PC-9 (cell line): ENCODE data around the gene PLIN1. TPM values are rescaled to one million over a fixed set of nuclear protein-coding genes. Genes with fewer than 3 reads are reported as not detected.

Experiments used
- BruUV-seq: library from RNA; stranded (reverse); fragments of 400-500 nt; replicated peaks from 2 replicates; lab custom pipeline; 2021; lab: Mats Ljungman, UMichigan
- CTCF ChIA-PET: fragments of 300-600 bp; sonication (Branson Sonifier 250); formaldehyde crosslinking; loops from one replicate; lab custom pipeline; 2022; ENCODE audit warnings: antibody characterized with exemption; lab: Charles Lee
- POLR2A ChIA-PET: fragments of 300-600 bp; sonication (Branson Sonifier 250); formaldehyde crosslinking; loops from one replicate; lab custom pipeline; 2022; ENCODE audit warnings: antibody characterized with exemption; ENCODE audit not compliant: unreplicated experiment; lab: Charles Lee
- DNase-seq, 2 experiments: peaks; one replicate each; pipeline versions ENCODE4 v3.0.0 to v3.0.0-alpha.2; 2015 to 2022; ENCODE audit warnings: mixed read lengths in 1 of 2
- H2AFZ ChIP-seq: fragments of 200-600 bp; sonication (generic); 2 replicates; pipeline ENCODE4 v1.8.1; 2017; ENCODE audit warnings: antibody characterized with exemption
- H3F3A ChIP-seq: fragments of 200-600 bp; sonication (generic); 2 replicates; pipeline ENCODE4 v1.8.1; 2017; ENCODE audit warnings: antibody characterized with exemption, mild to moderate bottlenecking, low read depth; ENCODE audit not compliant: insufficient read depth
- H3K27ac ChIP-seq: fragments of 200-600 bp; sonication (generic); 2 replicates; pipeline ENCODE4 v1.6.1; 2016; ENCODE audit warnings: mixed run types
- H3K27me3 ChIP-seq: fragments of 200-600 bp; sonication (generic); 2 replicates; pipeline ENCODE4 v1.6.1; 2016; ENCODE audit warnings: low read depth, mixed run types; ENCODE audit not compliant: insufficient read depth
- H3K36me3 ChIP-seq: fragments of 200-600 bp; sonication (generic); 2 replicates; pipeline ENCODE4 v1.6.1; 2016; ENCODE audit warnings: low read depth, mixed run types
- H3K4me1 ChIP-seq: fragments of 200-600 bp; sonication (generic); replicated peaks from 2 replicates; pipeline ENCODE4 v1.6.1; 2016; ENCODE audit warnings: mixed run types; ENCODE audit not compliant: insufficient read depth
- H3K4me2 ChIP-seq: fragments of 200-600 bp; sonication (generic); 2 replicates; pipeline ENCODE4 v1.6.1; 2017; ENCODE audit warnings: mixed run types
- H3K4me3 ChIP-seq: fragments of 200-600 bp; sonication (generic); 2 replicates; pipeline ENCODE4 v1.6.1; 2016; ENCODE audit warnings: mixed run types
- H3K79me2 ChIP-seq: fragments of 200-600 bp; sonication (generic); 2 replicates; pipeline ENCODE4 v1.6.1; 2017; ENCODE audit warnings: low read depth, mixed run types
- H3K9me2 ChIP-seq: fragments of 200-600 bp; sonication (generic); 2 replicates; pipeline ENCODE4 v1.8.1; 2017; ENCODE audit warnings: mild to moderate bottlenecking; ENCODE audit not compliant: insufficient read depth
- H3K9me3 ChIP-seq: fragments of 200-600 bp; sonication (generic); 2 replicates; pipeline ENCODE4 v1.8.1; 2016; ENCODE audit warnings: low read depth; ENCODE audit not compliant: insufficient read depth
- H4K20me1 ChIP-seq: fragments of 200-600 bp; sonication (generic); 2 replicates; pipeline ENCODE4 v1.8.1; 2017; ENCODE audit not compliant: insufficient read depth
- EZH2 ChIP-seq: fragments of 200-600 bp; sonication (generic); IDR thresholded peaks from 2 replicates; pipeline ENCODE4 v1.8.0; 2017; ENCODE audit warnings: antibody characterized with exemption, low read depth
- intact Hi-C: fragments of 100-400 bp; cut with micrococcal nuclease; formaldehyde crosslinking; loops from one replicate; pipeline ENCODE4 v1.10.0; 2022; ENCODE audit not compliant: unreplicated experiment
- total RNA-seq: library from RNA; stranded (reverse); gene quantifications from 2 replicates; pipeline ENCODE4 v1.2.3, GENCODE V29; 2021
- TF ChIP-seq, protein P1 (sequence below): fragments of 200-600 bp; sonication (generic); conservative IDR thresholded peaks from 2 replicates; pipeline ENCODE4 v1.6.1; 2017; ENCODE audit warnings: mixed run types, antibody characterized with exemption, mild to moderate bottlenecking, moderate library complexity

Gene PLIN1
- total RNA-seq, 1 experiment from 2014 or later = 1.0 TPM

DNA sequence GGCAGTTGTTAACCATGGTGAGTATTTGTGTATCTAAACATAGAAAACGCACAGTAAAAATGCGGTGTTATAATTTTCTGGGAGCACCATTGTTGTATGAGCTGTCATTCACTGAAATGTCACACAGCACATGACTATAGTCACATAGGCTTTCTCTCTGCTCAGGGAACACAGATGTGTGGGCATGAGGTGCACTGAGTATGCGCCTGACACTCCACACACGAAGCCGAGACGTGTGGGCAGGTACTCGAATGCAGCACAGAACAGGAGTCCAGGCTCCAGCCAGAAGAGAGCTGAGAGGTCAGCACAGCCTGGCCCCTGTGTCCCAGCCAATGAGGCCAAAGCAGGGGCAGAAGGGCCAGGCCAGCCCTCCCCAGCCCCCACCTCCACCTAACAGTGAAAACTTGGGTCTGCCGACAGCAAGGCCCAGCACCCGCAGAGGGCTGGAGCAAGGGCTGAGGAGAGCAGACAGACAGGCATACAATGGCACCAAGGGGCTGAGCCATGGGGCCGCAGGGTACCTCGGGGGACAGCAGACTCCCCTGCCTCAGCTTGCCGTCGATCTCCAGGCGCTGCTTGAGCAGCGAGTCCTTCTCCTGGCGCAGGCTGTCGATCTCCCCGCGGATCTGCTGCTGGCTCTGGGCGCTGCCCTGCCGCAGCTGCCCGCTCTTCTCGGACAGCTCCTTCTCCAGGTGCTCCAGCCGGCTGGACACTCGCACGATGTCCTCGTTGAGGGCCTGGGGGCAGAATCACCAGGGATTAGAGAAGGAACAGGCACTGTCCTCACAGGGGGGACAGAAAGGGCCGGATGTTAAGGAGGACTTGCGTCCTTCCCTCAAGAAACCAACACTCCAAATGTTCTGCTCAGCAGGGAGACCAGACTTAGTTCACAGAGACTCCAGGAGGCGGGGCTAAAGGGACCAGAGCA, 47.9 kb downstream of the PLIN1 start:
- Histone ChIP-seq H3K4me3 (no peak overlapping the region), H3K27me3 (no peaks in the 10 kb centered on the region), H3K79me2 (no peaks in the 10 kb centered on the region), H3K9me3 (no peaks in the 10 kb centered on the region), H3F3A (0 out of 2 replicates have a peak, but pooled peaks cover 9% of the 10 kb centered on the region), H3K9me2 (no peaks in the 10 kb centered on the region), H4K20me1 (no peaks in the 10 kb centered on the region), H3K27ac (no peak overlapping the region), H2AFZ (no peak overlapping the region), H3K4me2 (no peak overlapping the region), H3K36me3 (peaks cover 33% of the 10 kb centered on the region), H3K4me1 (no peaks in the 10 kb centered on the region)
- TF ChIP-seq EZH2 = no peak
- TF ChIP-seq, protein P1, sequence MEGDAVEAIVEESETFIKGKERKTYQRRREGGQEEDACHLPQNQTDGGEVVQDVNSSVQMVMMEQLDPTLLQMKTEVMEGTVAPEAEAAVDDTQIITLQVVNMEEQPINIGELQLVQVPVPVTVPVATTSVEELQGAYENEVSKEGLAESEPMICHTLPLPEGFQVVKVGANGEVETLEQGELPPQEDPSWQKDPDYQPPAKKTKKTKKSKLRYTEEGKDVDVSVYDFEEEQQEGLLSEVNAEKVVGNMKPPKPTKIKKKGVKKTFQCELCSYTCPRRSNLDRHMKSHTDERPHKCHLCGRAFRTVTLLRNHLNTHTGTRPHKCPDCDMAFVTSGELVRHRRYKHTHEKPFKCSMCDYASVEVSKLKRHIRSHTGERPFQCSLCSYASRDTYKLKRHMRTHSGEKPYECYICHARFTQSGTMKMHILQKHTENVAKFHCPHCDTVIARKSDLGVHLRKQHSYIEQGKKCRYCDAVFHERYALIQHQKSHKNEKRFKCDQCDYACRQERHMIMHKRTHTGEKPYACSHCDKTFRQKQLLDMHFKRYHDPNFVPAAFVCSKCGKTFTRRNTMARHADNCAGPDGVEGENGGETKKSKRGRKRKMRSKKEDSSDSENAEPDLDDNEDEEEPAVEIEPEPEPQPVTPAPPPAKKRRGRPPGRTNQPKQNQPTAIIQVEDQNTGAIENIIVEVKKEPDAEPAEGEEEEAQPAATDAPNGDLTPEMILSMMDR = no peak
- no peak for DNase-seq
- CTCF ChIA-PET = no interaction called here
- no TSS peak for BruUV-seq
- intact Hi-C loops = no loop called here
- POLR2A ChIA-PET = interaction anchor here (0.6 kb wide), 1 partner anchor 11 kb away, joined by 3 read pairs; no protein-coding TSS in a partner anchor

DNA sequence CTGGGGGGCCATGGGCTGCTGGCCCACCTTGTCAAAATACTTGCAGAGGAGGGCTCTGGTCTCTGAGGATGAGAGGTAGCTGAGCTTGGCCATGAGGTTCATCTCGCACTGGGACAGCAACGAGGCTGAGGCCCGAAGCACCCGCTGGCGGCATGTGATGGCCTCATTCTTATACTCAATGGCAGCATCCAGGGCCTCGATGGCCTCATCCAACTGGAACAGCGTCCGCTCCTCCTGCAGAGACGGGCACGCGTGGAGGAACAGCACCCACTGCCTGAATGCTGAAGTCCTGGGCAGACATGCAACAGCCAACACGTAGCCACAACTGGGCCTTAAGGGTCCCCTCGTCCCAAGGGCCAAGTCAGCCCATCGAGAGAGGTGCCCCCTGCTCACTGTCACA, 48.9 kb downstream of the PLIN1 start:
- DNase-seq = no peak
- 0 out of 2 replicates have a peak, but pooled peaks cover 9% of the 10 kb centered on the region for H3F3A ChIP-seq
- no peaks in the 10 kb centered on the region for H3K4me1 ChIP-seq
- no peak overlapping the region for H2AFZ ChIP-seq
- no peak overlapping the region for H3K27ac ChIP-seq
- H4K20me1 ChIP-seq = no peaks in the 10 kb centered on the region
- ChIA-PET CTCF (no interaction called here), POLR2A (interaction anchor here (0.6 kb wide), 1 partner anchor 785 kb away, joined by 7 read pairs; no protein-coding TSS in a partner anchor)
- H3K4me2 ChIP-seq = no peak overlapping the region
- TF ChIP-seq, protein P1 = no peak
- no peak for TF ChIP-seq EZH2
- intact Hi-C loops = no loop called here
- H3K36me3 ChIP-seq = peaks cover 33% of the 10 kb centered on the region
- H3K9me3 ChIP-seq = no peaks in the 10 kb centered on the region
- H3K27me3 ChIP-seq = no peaks in the 10 kb centered on the region
- H3K4me3 ChIP-seq = no peak overlapping the region
- no peaks in the 10 kb centered on the region for H3K9me2 ChIP-seq
- no peaks in the 10 kb centered on the region for H3K79me2 ChIP-seq
- BruUV-seq = no TSS peak

DNA sequence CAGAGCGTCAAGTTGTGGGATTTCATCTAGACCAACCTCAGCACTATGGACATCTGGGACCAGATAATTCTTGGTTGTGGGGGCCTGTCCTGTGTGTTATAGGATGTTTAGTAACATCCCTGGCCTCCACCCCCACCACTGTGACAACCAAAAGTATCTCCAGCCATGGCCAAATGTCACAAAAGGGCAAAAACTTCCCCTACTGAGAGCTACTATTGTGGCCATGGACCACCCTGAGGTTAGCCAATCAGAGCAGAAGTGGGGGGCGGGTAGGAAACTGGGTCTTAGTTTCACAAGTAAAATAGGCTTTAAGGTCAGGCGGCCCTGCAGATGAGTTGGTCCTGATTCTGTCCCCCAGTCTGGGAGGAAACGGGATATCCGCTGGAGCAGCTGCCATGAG, 49.3 kb downstream of the PLIN1 start:
- TF ChIP-seq EZH2 = no peak
- TF ChIP-seq, protein P1 = no peak
- 0 out of 2 replicates have a peak, but pooled peaks cover 9% of the 10 kb centered on the region for H3F3A ChIP-seq
- H3K4me3 ChIP-seq = no peak overlapping the region
- no peak for DNase-seq
- H3K4me1 ChIP-seq = no peaks in the 10 kb centered on the region
- ChIA-PET CTCF (no interaction called here), POLR2A (interaction anchor here (0.6 kb wide), 1 partner anchor 785 kb away, joined by 7 read pairs; no protein-coding TSS in a partner anchor)
- BruUV-seq = no TSS peak
- peaks cover 33% of the 10 kb centered on the region for H3K36me3 ChIP-seq
- H3K27me3 ChIP-seq = no peaks in the 10 kb centered on the region
- no peaks in the 10 kb centered on the region for H3K79me2 ChIP-seq
- no peaks in the 10 kb centered on the region for H4K20me1 ChIP-seq
- H3K4me2 ChIP-seq = no peak overlapping the region
- intact Hi-C loops = no loop called here
- H3K9me2 ChIP-seq = no peaks in the 10 kb centered on the region
- H3K27ac ChIP-seq = no peak overlapping the region
- H2AFZ ChIP-seq = no peak overlapping the region
- no peaks in the 10 kb centered on the region for H3K9me3 ChIP-seq
